HEK293T (cell line): Measurements from ENCODE around the gene ARMC12.

ENCODE experiments used
- BHLHE40 ChIP-seq: fragments of 450-650 bp; IDR thresholded peaks from 2 replicates; pipeline ENCODE4 v1.6.1; 2016; ENCODE audit warnings: mild to moderate bottlenecking, moderate library complexity, borderline replicate concordance
- HDGF ChIP-seq: fragments of 450-650 bp; IDR thresholded peaks from 2 replicates; pipeline ENCODE4 v1.6.1; 2017; ENCODE audit warnings: antibody characterized with exemption, borderline replicate concordance

DNA sequence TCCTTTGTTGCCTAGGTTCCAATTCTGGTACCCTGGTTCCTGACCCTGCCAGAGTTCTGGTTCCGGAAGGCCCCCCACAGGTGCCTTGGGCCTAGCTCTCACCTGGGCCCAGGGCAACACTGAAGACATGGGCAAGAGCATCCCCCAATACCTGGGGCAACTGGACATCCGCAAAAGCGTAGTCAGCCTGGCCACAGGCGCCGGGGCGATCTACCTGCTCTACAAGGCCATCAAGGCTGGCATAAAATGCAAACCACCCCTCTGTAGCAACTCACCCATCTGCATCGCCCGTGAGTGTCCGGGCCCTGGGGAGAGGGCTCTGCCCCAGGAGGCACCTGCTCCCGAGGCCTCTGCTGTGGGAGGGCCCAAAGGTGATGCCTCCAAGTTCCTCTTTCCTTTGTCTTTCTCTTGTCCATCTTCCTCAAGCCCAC lies at the start of gene ARMC12:
- TF ChIP-seq BHLHE40, result no peak
- TF ChIP-seq HDGF, result no peak
